Kidney (tissue), 14 donors: ENCODE measurements around the gene LHCGR. TPM values are rescaled to one million over a fixed set of nuclear protein-coding genes. Genes with fewer than 3 reads are reported as not detected.
"Not testable (repeated sequence)": the region's sequence is repeated elsewhere in the genome, so short reads cannot be mapped to it uniquely, and the experiment has no call there.

Experiments
- DNase-seq, 5 donors: peaks; one replicate each; pipeline ENCODE4 v3.0.0-alpha.2; 2013 to 2020
- FAIRE-seq: peaks from 2 replicates; lab custom pipeline; 2012; peaks lifted over from hg19 to GRCh38; lab: Jason Lieb, UNC
- H3K27ac ChIP-seq, 2 donors: one replicate each; pipeline ENCODE4 v1.7.0; 2013; ENCODE audit warnings: low read depth in 2 of 2, low read length in 2 of 2, inconsistent platforms in 1 of 2
- H3K27me3 ChIP-seq: one replicate; pipeline ENCODE4 v1.7.1; 2013; ENCODE audit warnings: low read length, inconsistent platforms; ENCODE audit not compliant: control insufficient read depth, insufficient read depth
- H3K36me3 ChIP-seq, 3 donors: one replicate each; pipeline versions ENCODE4 v1.7.0 to v1.7.1; 2013; ENCODE audit warnings: low read length in 3 of 3, control low read depth in 1 of 3, inconsistent platforms in 1 of 3; ENCODE audit not compliant: insufficient read depth in 3 of 3, control insufficient read depth in 2 of 3
- H3K4me1 ChIP-seq, 3 donors: one replicate each; pipeline versions ENCODE4 v1.7.0 to v1.7.1; 2013; ENCODE audit warnings: low read length in 3 of 3, inconsistent platforms in 1 of 3, low read depth in 1 of 3; ENCODE audit not compliant: control insufficient read depth in 2 of 3, insufficient read depth in 2 of 3
- H3K4me3 ChIP-seq, 3 donors: one replicate each; pipeline versions ENCODE4 v1.7.0 to v1.8.1; 2013; ENCODE audit warnings: low read length in 3 of 3, control low read depth in 1 of 3, inconsistent platforms in 1 of 3
- H3K9ac ChIP-seq, 3 donors: one replicate each; pipeline versions ENCODE4 v1.7.0 to v1.7.1; 2013; ENCODE audit warnings: low read length in 3 of 3, control low read depth in 1 of 3, inconsistent platforms in 1 of 3
- H3K9me3 ChIP-seq, 3 donors: one replicate each; pipeline versions ENCODE4 v1.7.0 to v1.7.1; 2013; ENCODE audit warnings: low read length in 3 of 3, control low read depth in 1 of 3, inconsistent platforms in 1 of 3; ENCODE audit not compliant: control insufficient read depth in 2 of 3, insufficient read depth in 1 of 3
- intact Hi-C: fragments of 100-400 bp; cut with DNase I; formaldehyde crosslinking; loops from one replicate; pipeline ENCODE4 v1.11.1; 2022
- polyA plus RNA-seq: library from polyadenylated mRNA; stranded (reverse); fragments of 350-450 nt; fragmentation: Illumina TruSeq; extraction: RNeasy Lipid Tissue Mini Kit (QIAGEN cat#74804); gene quantifications from one replicate; pipeline ENCODE4 v1.2.3, GENCODE V29; 2014; ENCODE audit warnings: low read depth, low replicate concordance; ENCODE audit not compliant: insufficient read depth
- total RNA-seq: library from RNA; stranded (reverse); fragmentation: NEBNext Ultra II Directional; extraction: Animal tissue kit (Norgen Biotek cat#: 25700); gene quantifications from one replicate; pipeline ENCODE4 v1.2.1, GENCODE V29; 2021
- TF ChIP-seq, protein P1 (sequence below): IDR thresholded peaks from 3 replicates; pipeline ENCODE4 v1.5.1; 2012; ENCODE audit warnings: mild to moderate bottlenecking, moderate library complexity, borderline replicate concordance; ENCODE audit not compliant: insufficient read depth; ENCODE audit errors: extremely low read depth
- donor health status: control.
- donor health status: control.
- donor health status: control.
- donor health status: control.
- donor health status: control.
- donor health status: DM: yes; HTN: yes; CAD: no.
- donor health status: Normal renal cell carcinoma (clear cell type).

LHCGR gene
- total and polyA plus RNA-seq, 2 donors from 2014 or later = not detected

DNA sequence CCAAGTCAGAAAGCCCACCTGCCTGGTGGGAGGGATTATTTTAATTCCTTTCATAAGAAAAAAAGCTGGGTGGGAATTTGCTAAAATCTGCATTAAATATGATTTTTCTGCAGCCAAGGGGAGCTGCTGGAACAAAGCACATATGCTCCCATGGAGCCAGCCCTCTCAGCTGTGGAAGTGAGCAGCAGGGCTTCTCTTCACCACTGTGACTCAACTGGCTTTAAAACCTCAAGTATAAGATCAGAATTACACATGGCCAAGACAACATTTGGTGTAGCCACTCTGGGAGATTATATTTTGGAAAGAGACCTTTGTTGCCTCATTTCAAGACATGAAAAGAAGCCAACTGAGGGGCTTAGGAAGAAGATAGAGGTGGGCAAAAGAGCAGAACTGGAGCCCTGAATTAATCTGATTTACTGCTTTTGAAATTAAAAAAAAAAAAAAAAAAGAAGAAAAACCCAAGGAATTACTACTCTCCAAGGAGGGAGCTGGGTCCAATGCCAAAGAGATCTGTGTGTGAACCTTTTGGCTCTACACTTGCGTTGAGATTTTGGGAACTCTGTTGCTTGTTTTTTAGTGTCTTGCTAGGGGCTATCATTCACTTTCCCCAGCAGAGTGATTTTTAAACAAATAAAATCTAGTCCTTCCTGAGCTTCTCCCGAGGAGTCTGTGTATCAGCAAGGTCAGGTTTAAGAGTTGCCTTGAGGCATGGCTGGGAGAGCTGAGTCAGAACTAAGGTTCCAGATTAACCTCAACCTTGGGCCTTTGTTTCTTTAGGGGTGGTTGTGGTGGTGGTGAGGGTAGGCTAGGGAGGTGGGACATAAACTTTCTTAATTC lies 6.0 kb downstream of the LHCGR start:
- FAIRE-seq = no peak
- TF ChIP-seq, protein P1, sequence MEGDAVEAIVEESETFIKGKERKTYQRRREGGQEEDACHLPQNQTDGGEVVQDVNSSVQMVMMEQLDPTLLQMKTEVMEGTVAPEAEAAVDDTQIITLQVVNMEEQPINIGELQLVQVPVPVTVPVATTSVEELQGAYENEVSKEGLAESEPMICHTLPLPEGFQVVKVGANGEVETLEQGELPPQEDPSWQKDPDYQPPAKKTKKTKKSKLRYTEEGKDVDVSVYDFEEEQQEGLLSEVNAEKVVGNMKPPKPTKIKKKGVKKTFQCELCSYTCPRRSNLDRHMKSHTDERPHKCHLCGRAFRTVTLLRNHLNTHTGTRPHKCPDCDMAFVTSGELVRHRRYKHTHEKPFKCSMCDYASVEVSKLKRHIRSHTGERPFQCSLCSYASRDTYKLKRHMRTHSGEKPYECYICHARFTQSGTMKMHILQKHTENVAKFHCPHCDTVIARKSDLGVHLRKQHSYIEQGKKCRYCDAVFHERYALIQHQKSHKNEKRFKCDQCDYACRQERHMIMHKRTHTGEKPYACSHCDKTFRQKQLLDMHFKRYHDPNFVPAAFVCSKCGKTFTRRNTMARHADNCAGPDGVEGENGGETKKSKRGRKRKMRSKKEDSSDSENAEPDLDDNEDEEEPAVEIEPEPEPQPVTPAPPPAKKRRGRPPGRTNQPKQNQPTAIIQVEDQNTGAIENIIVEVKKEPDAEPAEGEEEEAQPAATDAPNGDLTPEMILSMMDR = no peak
- Histone ChIP-seq H3K4me3 (no peak overlapping the region), H3K27me3 (no peaks in the 10 kb centered on the region), H3K9ac (no peak overlapping the region), H3K4me1 (no peaks in the 10 kb centered on the region), H3K9me3 (no peaks in the 10 kb centered on the region), H3K27ac (no peak overlapping the region), H3K36me3 (no peaks in the 10 kb centered on the region)
- intact Hi-C loops = no loop called here
- DNase-seq = no peak

DNA sequence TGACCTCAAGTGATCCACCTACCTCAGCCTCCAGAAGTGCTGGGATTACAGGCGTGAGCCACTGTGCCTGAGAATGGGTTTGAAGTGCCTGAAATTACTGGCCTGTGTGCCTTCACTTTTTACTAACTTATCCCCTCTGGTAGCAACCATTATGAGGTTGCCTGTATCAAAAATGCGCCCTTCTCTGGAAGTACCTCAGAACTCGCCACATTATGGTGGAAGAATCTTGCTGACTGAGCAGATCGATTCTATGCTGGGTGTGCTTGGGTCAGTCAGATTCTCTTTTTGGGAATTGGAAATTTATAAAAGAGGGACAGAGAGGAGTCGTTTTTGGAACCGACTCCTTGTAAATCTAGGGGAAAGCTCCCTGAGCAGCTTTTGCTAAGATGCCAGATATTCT lies 8.2 kb downstream of the LHCGR start:
- TF ChIP-seq, protein P1 = no peak
- FAIRE-seq = no peak
- no peak overlapping the region for H3K9ac ChIP-seq
- no peaks in the 10 kb centered on the region for H3K36me3 ChIP-seq
- no peaks in the 10 kb centered on the region for H3K27me3 ChIP-seq
- no peaks in the 10 kb centered on the region for H3K9me3 ChIP-seq
- no peak overlapping the region for H3K4me3 ChIP-seq
- no peak for DNase-seq
- no peak overlapping the region for H3K27ac ChIP-seq
- intact Hi-C loops = no loop called here
- H3K4me1 ChIP-seq = no peaks in the 10 kb centered on the region

DNA sequence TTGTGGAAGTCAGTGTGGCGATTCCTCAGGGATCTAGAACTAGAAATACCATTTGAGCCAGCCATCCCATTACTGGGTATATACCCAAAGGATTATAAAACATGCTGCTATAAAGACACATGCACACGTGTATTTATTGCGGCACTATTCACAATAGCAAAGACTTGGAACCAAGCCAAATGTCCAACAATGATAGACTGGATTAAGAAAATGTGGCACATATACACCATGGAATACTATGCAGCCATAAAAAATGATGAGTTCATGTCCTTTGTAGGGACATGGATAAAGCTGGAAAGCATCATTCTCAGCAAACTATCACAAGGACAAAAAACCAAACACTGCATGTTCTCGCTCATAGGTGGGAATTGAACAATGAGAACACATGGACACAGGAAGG lies 16.3 kb downstream of the LHCGR start:
- DNase-seq, intact Hi-C loops, H3K4me3 ChIP-seq, H3K4me1 ChIP-seq, H3K9ac ChIP-seq, H3K27me3 ChIP-seq, H3K36me3 ChIP-seq, H3K9me3 ChIP-seq, H3K27ac ChIP-seq, FAIRE-seq: not testable (repeated sequence)

DNA sequence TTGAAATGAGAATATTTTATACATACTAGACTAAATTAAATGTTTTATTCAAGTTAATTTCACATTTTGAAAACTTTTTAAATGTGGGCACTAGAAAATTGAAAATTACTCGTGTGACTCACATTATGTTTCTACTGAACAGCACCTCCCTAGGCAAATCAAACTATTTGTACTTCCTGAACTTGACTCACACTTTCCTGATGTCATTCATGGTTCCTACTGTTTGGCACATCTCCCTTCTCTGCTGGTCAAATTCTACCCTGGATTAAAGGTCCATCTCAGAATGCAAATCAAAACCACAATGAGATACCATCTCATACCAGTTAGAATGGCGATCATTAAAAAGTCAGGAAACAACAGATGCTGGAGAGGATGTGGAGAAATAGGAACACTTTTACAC lies 16.7 kb downstream of the LHCGR start:
- no peak for FAIRE-seq
- no peaks in the 10 kb centered on the region for H3K9me3 ChIP-seq

More for the DNA sequence above, 16.7 kb downstream of the LHCGR start:
- no peak overlapping the region for H3K9ac ChIP-seq
- H3K4me3 ChIP-seq = no peak overlapping the region
- no peaks in the 10 kb centered on the region for H3K36me3 ChIP-seq
- no peak overlapping the region for H3K27ac ChIP-seq
- H3K4me1 ChIP-seq = no peaks in the 10 kb centered on the region
- no peak for DNase-seq
- no peaks in the 10 kb centered on the region for H3K27me3 ChIP-seq
- TF ChIP-seq, protein P1 = no peak
- intact Hi-C loops = no loop called here
